SK-N-SH treated with all-trans-retinoic acid at 6 μM for 48 hours (cell line): ENCODE measurements around the gene NPB.

Experiments
- ATAC-seq: fragments of 200-7000 bp; cut with Tn5 transposase; 3 replicates; pipeline ENCODE4 v1.9.1; 2020; ENCODE audit warnings: mild to moderate bottlenecking, moderate library complexity
- ARNTL ChIP-seq: fragments of 450-650 bp; formaldehyde crosslinking; IDR thresholded peaks from 2 replicates; pipeline ENCODE4 v1.5.0; 2020; ENCODE audit warnings: low read depth, mild to moderate bottlenecking, moderate library complexity, borderline replicate concordance
- BACH2 ChIP-seq: fragments of 250-450 bp; sonication (Bioruptor Pico); IDR thresholded peaks from 2 replicates; pipeline ENCODE4 v1.9.0; 2021; ENCODE audit warnings: mild to moderate bottlenecking, borderline replicate concordance
- CSRNP3 ChIP-seq: fragments of 250-450 bp; sonication (Bioruptor Pico); IDR thresholded peaks from 2 replicates; pipeline ENCODE4 v1.5.1; 2021; ENCODE audit warnings: mild to moderate bottlenecking, moderate library complexity
- GLIS3 ChIP-seq: fragments of 250-450 bp; sonication (Bioruptor Pico); IDR thresholded peaks from 2 replicates; pipeline ENCODE4 v1.5.0; 2020; ENCODE audit warnings: mild to moderate bottlenecking, moderate library complexity
- ISL1 ChIP-seq: fragments of 250-450 bp; sonication (Bioruptor Pico); IDR thresholded peaks from 2 replicates; pipeline ENCODE4 v2.1.2; 2022; ENCODE audit warnings: mild to moderate bottlenecking, moderate library complexity
- OSR1 ChIP-seq: fragments of 250-450 bp; sonication (Bioruptor Pico); IDR thresholded peaks from 2 replicates; pipeline ENCODE4 v1.8.0; 2022; ENCODE audit warnings: moderate library complexity, mild to moderate bottlenecking, inconsistent platforms
- PATZ1 ChIP-seq: fragments of 250-450 bp; sonication (Bioruptor Pico); IDR thresholded peaks from 2 replicates; pipeline ENCODE4 v1.8.0; 2020; ENCODE audit warnings: mild to moderate bottlenecking, moderate library complexity, borderline replicate concordance
- PPARA ChIP-seq: fragments of 250-450 bp; sonication (Bioruptor Pico); IDR thresholded peaks from 2 replicates; pipeline ENCODE4 v1.5.0; 2020; ENCODE audit warnings: mild to moderate bottlenecking, borderline replicate concordance
- RARB ChIP-seq: fragments of 250-450 bp; sonication (Bioruptor Pico); IDR thresholded peaks from 2 replicates; pipeline ENCODE4 v1.8.0; 2021; ENCODE audit warnings: mild to moderate bottlenecking, moderate library complexity
- SNAI2 ChIP-seq: fragments of 250-450 bp; sonication (Bioruptor Pico); IDR thresholded peaks from 2 replicates; pipeline ENCODE4 v1.5.0; 2020; ENCODE audit warnings: mild to moderate bottlenecking, moderate library complexity
- TCF4 ChIP-seq: fragments of 250-450 bp; sonication (Bioruptor Pico); IDR thresholded peaks from 2 replicates; pipeline ENCODE4 v1.8.0; 2021; ENCODE audit warnings: mild to moderate bottlenecking, moderate library complexity, borderline replicate concordance
- TSHZ2 ChIP-seq: fragments of 250-450 bp; sonication (Bioruptor Pico); IDR thresholded peaks from 2 replicates; pipeline ENCODE4 v1.5.0; 2020; ENCODE audit warnings: mild to moderate bottlenecking, moderate library complexity
- ZFP3 ChIP-seq: fragments of 250-450 bp; sonication (Bioruptor Pico); IDR thresholded peaks from 2 replicates; pipeline ENCODE4 v1.5.0; 2020; ENCODE audit warnings: mild to moderate bottlenecking, moderate library complexity
- ZFP30 ChIP-seq: fragments of 450-650 bp; formaldehyde crosslinking; IDR thresholded peaks from 2 replicates; pipeline ENCODE4 v1.5.0; 2022; ENCODE audit warnings: mild to moderate bottlenecking, moderate library complexity
- ZNF565 ChIP-seq: fragments of 450-650 bp; formaldehyde crosslinking; conservative IDR thresholded peaks from 2 replicates; pipeline ENCODE4 v1.5.0; 2020; ENCODE audit warnings: low read depth, mild to moderate bottlenecking, moderate library complexity
- ZNF70 ChIP-seq: fragments of 450-650 bp; formaldehyde crosslinking; IDR thresholded peaks from 2 replicates; pipeline ENCODE4 v1.5.0; 2020; ENCODE audit warnings: mild to moderate bottlenecking, moderate library complexity
- ZNF8 ChIP-seq: fragments of 450-650 bp; formaldehyde crosslinking; IDR thresholded peaks from 2 replicates; pipeline ENCODE4 v1.5.0; 2020; ENCODE audit warnings: mild to moderate bottlenecking, moderate library complexity

NPB gene

GRCh38 chr17:81865358-81865732 lies 36.7 kb upstream of the NPB start (continued):
- TF ChIP-seq BACH2, result no peak
- no peak for TF ChIP-seq PATZ1

- TF ChIP-seq RARB (CRISPR knock-in tag), result 0 out of 2 replicates have a peak, but pooled peaks have one; percentile 66
- TF ChIP-seq ISL1 (CRISPR knock-in tag), result no peak
- TF ChIP-seq CSRNP3 (CRISPR knock-in tag), result peak; percentile 62; the same call in 1 of the 2 replicates
- ATAC-seq, result peak; percentile 1
Measured at GRCh38 chr17:81865733-81866439, 36.2 kb upstream of the NPB start.

GRCh38 chr17:81866440-81867169 lies 35.4 kb upstream of the NPB start:
- peak; percentile 2 for ATAC-seq

GRCh38 chr17:81867170-81867990 lies 34.7 kb upstream of the NPB start:
- ATAC-seq, result peak; percentile 22
- TF ChIP-seq ZFP3 (CRISPR knock-in tag) (no peak; the same call in 1 of the 2 replicates), TCF4 (no peak), ZNF8 (CRISPR knock-in tag) (no peak; the same call in 1 of the 2 replicates), ISL1 (CRISPR knock-in tag) (no peak), ARNTL (peak; percentile 56; the same call in 1 of the 2 replicates), OSR1 (CRISPR knock-in tag) (no peak), ZNF565 (peak; percentile 75; the same call in 1 of the 2 replicates), SNAI2 (peak; percentile 18; the same call in 1 of the 2 replicates), ZNF70 (CRISPR knock-in tag) (no peak), PPARA (CRISPR knock-in tag) (0 out of 2 replicates have a peak, but pooled peaks have one; percentile 24), TSHZ2 (no peak)

More at GRCh38 chr17:81866440-81867169, 35.4 kb upstream of the NPB start:
- 0 out of 2 replicates have a peak, but pooled peaks have one; percentile 10 for TF ChIP-seq RARB (CRISPR knock-in tag)
- TF ChIP-seq GLIS3 (CRISPR knock-in tag), result peak; percentile 33; the same call in 1 of the 2 replicates
- no peak for TF ChIP-seq ZNF565
- TF ChIP-seq CSRNP3 (CRISPR knock-in tag), result peak; percentile 4; the same call in 1 of the 2 replicates
- TF ChIP-seq TSHZ2, result no peak
- 0 out of 2 replicates have a peak, but pooled peaks have one; percentile 35 for TF ChIP-seq ZFP30 (CRISPR knock-in tag)
- TF ChIP-seq, all 23 proteins: peak for 4
